Measurements from ENCODE around the gene GABRA6.

DNA sequence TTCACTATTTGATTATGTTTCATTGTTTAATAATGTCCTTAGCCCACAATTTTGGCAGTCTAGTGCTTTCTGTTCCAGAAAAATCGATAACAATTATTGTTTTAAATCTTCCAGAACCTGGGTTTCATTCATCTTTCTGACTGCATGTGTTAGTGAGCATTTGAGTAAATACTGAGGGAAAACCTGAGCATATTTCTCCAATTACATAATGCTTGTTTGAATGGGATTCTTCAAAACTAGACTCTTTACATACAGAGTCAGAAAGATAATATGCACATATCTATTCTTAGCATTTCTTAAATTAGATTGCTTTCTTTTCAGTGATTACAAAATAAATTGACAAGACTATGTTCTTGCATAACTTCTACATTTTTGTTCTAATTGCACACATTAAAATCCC is 21.9 kb downstream of the GABRA6 start:
- TF ChIP-seq, protein P1, sequence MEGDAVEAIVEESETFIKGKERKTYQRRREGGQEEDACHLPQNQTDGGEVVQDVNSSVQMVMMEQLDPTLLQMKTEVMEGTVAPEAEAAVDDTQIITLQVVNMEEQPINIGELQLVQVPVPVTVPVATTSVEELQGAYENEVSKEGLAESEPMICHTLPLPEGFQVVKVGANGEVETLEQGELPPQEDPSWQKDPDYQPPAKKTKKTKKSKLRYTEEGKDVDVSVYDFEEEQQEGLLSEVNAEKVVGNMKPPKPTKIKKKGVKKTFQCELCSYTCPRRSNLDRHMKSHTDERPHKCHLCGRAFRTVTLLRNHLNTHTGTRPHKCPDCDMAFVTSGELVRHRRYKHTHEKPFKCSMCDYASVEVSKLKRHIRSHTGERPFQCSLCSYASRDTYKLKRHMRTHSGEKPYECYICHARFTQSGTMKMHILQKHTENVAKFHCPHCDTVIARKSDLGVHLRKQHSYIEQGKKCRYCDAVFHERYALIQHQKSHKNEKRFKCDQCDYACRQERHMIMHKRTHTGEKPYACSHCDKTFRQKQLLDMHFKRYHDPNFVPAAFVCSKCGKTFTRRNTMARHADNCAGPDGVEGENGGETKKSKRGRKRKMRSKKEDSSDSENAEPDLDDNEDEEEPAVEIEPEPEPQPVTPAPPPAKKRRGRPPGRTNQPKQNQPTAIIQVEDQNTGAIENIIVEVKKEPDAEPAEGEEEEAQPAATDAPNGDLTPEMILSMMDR (IDR thresholded peaks at IDR 0.05) = no peak
- TF ChIP-seq ETV6 (CRISPR knock-in tag; IDR thresholded peaks at IDR 0.05) (no peak), SMAD4 (CRISPR knock-in tag; IDR thresholded peaks at IDR 0.05) (no peak), CREB1 (CRISPR knock-in tag; IDR thresholded peaks at IDR 0.05) (no peak), GABPB1 (CRISPR knock-in tag; IDR thresholded peaks at IDR 0.05) (no peak)
- TF ChIP-seq, protein P2, sequence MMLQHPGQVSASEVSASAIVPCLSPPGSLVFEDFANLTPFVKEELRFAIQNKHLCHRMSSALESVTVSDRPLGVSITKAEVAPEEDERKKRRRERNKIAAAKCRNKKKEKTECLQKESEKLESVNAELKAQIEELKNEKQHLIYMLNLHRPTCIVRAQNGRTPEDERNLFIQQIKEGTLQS (CRISPR knock-in tag; conservative IDR thresholded peaks at IDR 0.05) = no peak
- TF ChIP-seq, protein P3, sequence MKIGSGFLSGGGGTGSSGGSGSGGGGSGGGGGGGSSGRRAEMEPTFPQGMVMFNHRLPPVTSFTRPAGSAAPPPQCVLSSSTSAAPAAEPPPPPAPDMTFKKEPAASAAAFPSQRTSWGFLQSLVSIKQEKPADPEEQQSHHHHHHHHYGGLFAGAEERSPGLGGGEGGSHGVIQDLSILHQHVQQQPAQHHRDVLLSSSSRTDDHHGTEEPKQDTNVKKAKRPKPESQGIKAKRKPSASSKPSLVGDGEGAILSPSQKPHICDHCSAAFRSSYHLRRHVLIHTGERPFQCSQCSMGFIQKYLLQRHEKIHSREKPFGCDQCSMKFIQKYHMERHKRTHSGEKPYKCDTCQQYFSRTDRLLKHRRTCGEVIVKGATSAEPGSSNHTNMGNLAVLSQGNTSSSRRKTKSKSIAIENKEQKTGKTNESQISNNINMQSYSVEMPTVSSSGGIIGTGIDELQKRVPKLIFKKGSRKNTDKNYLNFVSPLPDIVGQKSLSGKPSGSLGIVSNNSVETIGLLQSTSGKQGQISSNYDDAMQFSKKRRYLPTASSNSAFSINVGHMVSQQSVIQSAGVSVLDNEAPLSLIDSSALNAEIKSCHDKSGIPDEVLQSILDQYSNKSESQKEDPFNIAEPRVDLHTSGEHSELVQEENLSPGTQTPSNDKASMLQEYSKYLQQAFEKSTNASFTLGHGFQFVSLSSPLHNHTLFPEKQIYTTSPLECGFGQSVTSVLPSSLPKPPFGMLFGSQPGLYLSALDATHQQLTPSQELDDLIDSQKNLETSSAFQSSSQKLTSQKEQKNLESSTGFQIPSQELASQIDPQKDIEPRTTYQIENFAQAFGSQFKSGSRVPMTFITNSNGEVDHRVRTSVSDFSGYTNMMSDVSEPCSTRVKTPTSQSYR (CRISPR knock-in tag; IDR thresholded peaks at IDR 0.05) = no peak
- TF ChIP-seq, protein P4, sequence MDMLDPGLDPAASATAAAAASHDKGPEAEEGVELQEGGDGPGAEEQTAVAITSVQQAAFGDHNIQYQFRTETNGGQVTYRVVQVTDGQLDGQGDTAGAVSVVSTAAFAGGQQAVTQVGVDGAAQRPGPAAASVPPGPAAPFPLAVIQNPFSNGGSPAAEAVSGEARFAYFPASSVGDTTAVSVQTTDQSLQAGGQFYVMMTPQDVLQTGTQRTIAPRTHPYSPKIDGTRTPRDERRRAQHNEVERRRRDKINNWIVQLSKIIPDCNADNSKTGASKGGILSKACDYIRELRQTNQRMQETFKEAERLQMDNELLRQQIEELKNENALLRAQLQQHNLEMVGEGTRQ (CRISPR knock-in tag; IDR thresholded peaks at IDR 0.05) = no peak
- TF ChIP-seq, protein P5, sequence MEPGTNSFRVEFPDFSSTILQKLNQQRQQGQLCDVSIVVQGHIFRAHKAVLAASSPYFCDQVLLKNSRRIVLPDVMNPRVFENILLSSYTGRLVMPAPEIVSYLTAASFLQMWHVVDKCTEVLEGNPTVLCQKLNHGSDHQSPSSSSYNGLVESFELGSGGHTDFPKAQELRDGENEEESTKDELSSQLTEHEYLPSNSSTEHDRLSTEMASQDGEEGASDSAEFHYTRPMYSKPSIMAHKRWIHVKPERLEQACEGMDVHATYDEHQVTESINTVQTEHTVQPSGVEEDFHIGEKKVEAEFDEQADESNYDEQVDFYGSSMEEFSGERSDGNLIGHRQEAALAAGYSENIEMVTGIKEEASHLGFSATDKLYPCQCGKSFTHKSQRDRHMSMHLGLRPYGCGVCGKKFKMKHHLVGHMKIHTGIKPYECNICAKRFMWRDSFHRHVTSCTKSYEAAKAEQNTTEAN (CRISPR knock-in tag; IDR thresholded peaks at IDR 0.05) = no peak
- TF ChIP-seq, protein P6, sequence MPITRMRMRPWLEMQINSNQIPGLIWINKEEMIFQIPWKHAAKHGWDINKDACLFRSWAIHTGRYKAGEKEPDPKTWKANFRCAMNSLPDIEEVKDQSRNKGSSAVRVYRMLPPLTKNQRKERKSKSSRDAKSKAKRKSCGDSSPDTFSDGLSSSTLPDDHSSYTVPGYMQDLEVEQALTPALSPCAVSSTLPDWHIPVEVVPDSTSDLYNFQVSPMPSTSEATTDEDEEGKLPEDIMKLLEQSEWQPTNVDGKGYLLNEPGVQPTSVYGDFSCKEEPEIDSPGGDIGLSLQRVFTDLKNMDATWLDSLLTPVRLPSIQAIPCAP (CRISPR knock-in tag; IDR thresholded peaks at IDR 0.05) = no peak
